ENCODE results near the gene PYCARD.
"Not testable (repeated sequence)": the region's sequence is repeated elsewhere in the genome, so short reads cannot be mapped to it uniquely, and the experiment has no call there.

The PYCARD gene

DNA sequence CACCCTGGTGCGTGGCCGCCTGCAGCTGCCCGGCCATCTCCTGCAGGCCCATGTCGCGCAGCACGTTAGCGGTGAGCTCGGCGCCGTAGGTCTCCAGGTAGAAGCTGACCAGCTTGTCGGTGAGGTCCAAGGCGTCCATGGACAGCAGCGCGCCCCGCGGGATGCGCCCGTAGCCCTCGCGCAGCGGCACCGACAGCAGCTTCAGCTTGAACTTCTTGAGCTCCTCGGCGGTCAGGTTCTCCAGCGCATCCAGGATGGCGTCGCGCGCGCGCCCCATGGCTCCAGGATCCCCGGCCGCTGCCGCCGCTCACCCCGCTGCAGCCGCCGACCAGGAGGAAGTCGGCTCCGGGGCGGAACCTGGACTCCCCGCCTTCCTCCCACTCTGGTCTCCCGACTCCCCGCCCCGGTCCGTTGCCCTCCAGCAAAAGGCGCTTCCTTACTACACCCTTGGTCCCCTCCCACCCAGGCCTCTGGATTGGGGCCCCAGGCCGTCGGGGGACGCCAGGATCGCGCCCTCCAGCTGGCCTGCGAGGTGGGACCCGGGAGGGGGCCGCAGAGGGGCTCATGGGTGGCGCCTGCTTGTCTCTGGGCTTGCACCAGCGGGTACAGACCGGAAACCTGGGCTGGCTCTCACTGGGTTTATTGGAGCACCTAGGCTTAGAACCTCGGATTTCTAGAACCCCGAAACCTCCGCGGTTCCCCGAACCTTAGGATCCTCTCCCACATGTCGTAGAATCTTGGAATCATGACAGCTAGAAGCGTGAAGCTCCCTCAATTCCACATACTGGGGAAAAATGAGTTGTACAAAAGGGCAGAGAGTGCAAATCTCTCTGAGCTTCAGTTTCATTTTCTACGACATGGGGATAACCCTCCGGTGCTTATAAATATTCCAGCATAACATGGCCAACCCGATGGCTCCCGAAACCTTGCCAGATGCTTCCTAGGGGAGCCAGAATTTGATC lies at the start of gene PYCARD:
Gene PYCARD, minus strand, starts transcription at position 347 of the 962 bp plus-strand sequence. Its CDS starts 70 bp downstream, at position 277.
- TF ChIP-seq MAX (IDR thresholded peaks at IDR 0.05; ENCODE audit: low read depth, low read length) (peak; percentile 7; the same call in 1 of the 2 replicates), POLR2A (IDR thresholded peaks at IDR 0.05; ENCODE audit: extremely low read depth, insufficient read length) (peak; percentile 42), MYC (IDR thresholded peaks at IDR 0.05; ENCODE audit: low read depth, low read length) (no peak; the same call in 1 of the 2 replicates), CTCF (IDR thresholded peaks at IDR 0.05; ENCODE audit: low read depth, low read length) (no peak)
- H3K4me3 ChIP-seq (ENCODE audit: low read depth, low read length), result peak within 1 kb of the TSS; percentile 83
- DNase-seq (ENCODE audit: low read depth), result peak; percentile 87

GRCh38 chr16:31251435-31251834 lies 48.9 kb upstream of the PYCARD start:
- no peak for DNase-seq (ENCODE audit: low read depth)
- TF ChIP-seq CTCF (IDR thresholded peaks at IDR 0.05; ENCODE audit: low read depth, low read length) (no peak), POLR2A (IDR thresholded peaks at IDR 0.05; ENCODE audit: extremely low read depth, insufficient read length) (no peak), MYC (IDR thresholded peaks at IDR 0.05; ENCODE audit: low read depth, low read length) (no peak), MAX (IDR thresholded peaks at IDR 0.05; ENCODE audit: low read depth, low read length) (no peak)
- H3K4me3 ChIP-seq (ENCODE audit: low read depth, low read length), result no peak overlapping the region

GRCh38 chr16:31250782-31251384 lies 48.3 kb upstream of the PYCARD start:
- TF ChIP-seq POLR2A (IDR thresholded peaks at IDR 0.05; ENCODE audit: extremely low read depth, insufficient read length) (no peak), MYC (IDR thresholded peaks at IDR 0.05; ENCODE audit: low read depth, low read length) (no peak), MAX (IDR thresholded peaks at IDR 0.05; ENCODE audit: low read depth, low read length) (no peak), CTCF (IDR thresholded peaks at IDR 0.05; ENCODE audit: low read depth, low read length) (no peak)
- no peak overlapping the region for H3K4me3 ChIP-seq (ENCODE audit: low read depth, low read length)
- no peak for DNase-seq (ENCODE audit: low read depth)

- H3K4me3 ChIP-seq (ENCODE audit: low read depth, low read length), result no peak overlapping the region
- TF ChIP-seq POLR2A (IDR thresholded peaks at IDR 0.05; ENCODE audit: extremely low read depth, insufficient read length) (no peak), MAX (IDR thresholded peaks at IDR 0.05; ENCODE audit: low read depth, low read length) (no peak), MYC (IDR thresholded peaks at IDR 0.05; ENCODE audit: low read depth, low read length) (no peak), CTCF (IDR thresholded peaks at IDR 0.05; ENCODE audit: low read depth, low read length) (no peak)
Measured at GRCh38 chr16:31248344-31248743, 45.8 kb upstream of the PYCARD start.

GRCh38 chr16:31246296-31246695 lies 43.7 kb upstream of the PYCARD start:
- no peak overlapping the region for H3K4me3 ChIP-seq (ENCODE audit: low read depth, low read length)
- no peak for TF ChIP-seq POLR2A (IDR thresholded peaks at IDR 0.05; ENCODE audit: extremely low read depth, insufficient read length)
- TF ChIP-seq MYC (IDR thresholded peaks at IDR 0.05; ENCODE audit: low read depth, low read length), result no peak
- TF ChIP-seq MAX (IDR thresholded peaks at IDR 0.05; ENCODE audit: low read depth, low read length), result no peak
- no peak for TF ChIP-seq CTCF (IDR thresholded peaks at IDR 0.05; ENCODE audit: low read depth, low read length)
- no peak for DNase-seq (ENCODE audit: low read depth)

More at GRCh38 chr16:31248344-31248743, 45.8 kb upstream of the PYCARD start:
- no peak for DNase-seq (ENCODE audit: low read depth)

GRCh38 chr16:31245598-31245997 lies 43.0 kb upstream of the PYCARD start:
- DNase-seq (ENCODE audit: low read depth), result not testable (repeated sequence)

More at GRCh38 chr16:31245598-31245997, 43.0 kb upstream of the PYCARD start:
- not testable (repeated sequence) for H3K4me3 ChIP-seq (ENCODE audit: low read depth, low read length)
